GM12872 (cell line): Measurements from ENCODE around the gene FAM149B1.

Experiments
- CTCF ChIP-seq: IDR thresholded peaks from 3 replicates; pipeline ENCODE4 v1.5.1; 2011; ENCODE audit warnings: low read depth, mild to moderate bottlenecking, low read length, moderate library complexity; ENCODE audit not compliant: insufficient read depth

Gene FAM149B1

GRCh38 chr10:73246646-73247508 is 79.0 kb downstream of the FAM149B1 start, which contains the start of gene DNAJC9:
DNAJC9 (minus strand) TSS chr10:73247255; CDS start chr10:73247189, 66 bp downstream.
- peak; percentile 13; the same call in 1 of the 3 replicates for TF ChIP-seq CTCF

- TF ChIP-seq CTCF: no peak
These were observed 79.8 kb downstream of the FAM149B1 start for GRCh38 chr10:73247509-73248258.

GRCh38 chr10:73248259-73248724 is 80.4 kb downstream of the FAM149B1 start:
- TF ChIP-seq CTCF: no peak

GRCh38 chr10:73251683-73252444 is 83.9 kb downstream of the FAM149B1 start:
- TF ChIP-seq CTCF: no peak

GRCh38 chr10:73252445-73253224 is 84.7 kb downstream of the FAM149B1 start, which contains the start of gene MRPS16:
MRPS16 (minus strand) TSS chr10:73252644; CDS start chr10:73252482, 162 bp downstream.
- TF ChIP-seq CTCF: no peak

GRCh38 chr10:73253225-73253555 is 85.3 kb downstream of the FAM149B1 start:
- peak; percentile 41; the same call in 2 of the 3 replicates for TF ChIP-seq CTCF
